H9 (cell line): ENCODE results near the gene ASCC3. TPM values are rescaled to one million over a fixed set of nuclear protein-coding genes. Genes with fewer than 3 reads are reported as not detected.

Experiments used
- DNase-seq: peaks from one replicate; pipeline ENCODE4 v3.0.0-alpha.2; 2017
- H2AFZ ChIP-seq: one replicate; pipeline ENCODE4 v1.6.1; 2013; ENCODE audit warnings: mild to moderate bottlenecking, low read length, control low read depth, moderate library complexity
- H2AK5ac ChIP-seq: 2 replicates; pipeline ENCODE4 v1.6.1; 2013; ENCODE audit warnings: low read length, control low read depth, mixed read lengths; ENCODE audit not compliant: insufficient read length
- H2BK120ac ChIP-seq: one replicate; pipeline ENCODE4 v1.6.1; 2013; ENCODE audit warnings: low read depth, mild to moderate bottlenecking, low read length, control low read depth, inconsistent platforms; ENCODE audit not compliant: poor library complexity, severe bottlenecking
- H2BK12ac ChIP-seq: 2 replicates; pipeline ENCODE4 v1.6.1; 2013; ENCODE audit warnings: low read length, control low read depth, mixed read lengths, low read depth; ENCODE audit not compliant: insufficient read length
- H2BK15ac ChIP-seq: 2 replicates; pipeline ENCODE4 v1.6.1; 2013; ENCODE audit warnings: low read depth, low read length, control low read depth
- H2BK20ac ChIP-seq: one replicate; pipeline ENCODE4 v1.6.1; 2013; ENCODE audit warnings: low read depth, mild to moderate bottlenecking, low read length, control low read depth, inconsistent platforms; ENCODE audit not compliant: poor library complexity, severe bottlenecking
- H2BK5ac ChIP-seq: 2 replicates; pipeline ENCODE4 v1.6.1; 2013; ENCODE audit warnings: low read length, control low read depth, mixed read lengths; ENCODE audit not compliant: insufficient read length
- H3K14ac ChIP-seq: 2 replicates; pipeline ENCODE4 v1.6.1; 2013; ENCODE audit warnings: low read length, control low read depth; ENCODE audit not compliant: insufficient read depth
- H3K18ac ChIP-seq: 2 replicates; pipeline ENCODE4 v1.6.1; 2013; ENCODE audit warnings: low read depth, mild to moderate bottlenecking, mixed read lengths, low read length, control low read depth; ENCODE audit not compliant: insufficient read length
- H3K23ac ChIP-seq: 2 replicates; pipeline ENCODE4 v1.6.1; 2013; ENCODE audit warnings: low read length, control low read depth, mixed read lengths, low read depth; ENCODE audit not compliant: insufficient read length
- H3K23me2 ChIP-seq: 2 replicates; pipeline ENCODE4 v1.6.1; 2013; ENCODE audit warnings: low read depth, mild to moderate bottlenecking, mixed read lengths, low read length, control low read depth; ENCODE audit not compliant: insufficient read length, poor library complexity, severe bottlenecking
- H3K27ac ChIP-seq: 2 replicates; pipeline ENCODE4 v1.5.1; 2013; ENCODE audit warnings: low read length, control low read depth, mixed read lengths, low read depth; ENCODE audit not compliant: insufficient read length
- H3K27me3 ChIP-seq: 2 replicates; pipeline ENCODE4 v1.6.1; 2013; ENCODE audit warnings: low read length, control low read depth, inconsistent platforms; ENCODE audit not compliant: insufficient read depth
- H3K4ac ChIP-seq: 2 replicates; pipeline ENCODE4 v1.6.1; 2013; ENCODE audit warnings: low read depth, mild to moderate bottlenecking, control low read depth, inconsistent platforms, low read length, moderate library complexity
- H3K4me1 ChIP-seq: 2 replicates; pipeline ENCODE4 v1.6.1; 2013; ENCODE audit warnings: low read length, control low read depth, inconsistent platforms; ENCODE audit not compliant: insufficient read depth
- H3K4me2 ChIP-seq: 2 replicates; pipeline ENCODE4 v1.6.1; 2013; ENCODE audit warnings: low read length, control low read depth, mixed read lengths; ENCODE audit not compliant: insufficient read length, insufficient read depth
- H3K56ac ChIP-seq: 2 replicates; pipeline ENCODE4 v1.6.1; 2013; ENCODE audit warnings: low read depth, mild to moderate bottlenecking, mixed read lengths, low read length, control low read depth; ENCODE audit not compliant: insufficient read length
- H3K79me1 ChIP-seq: 2 replicates; pipeline ENCODE4 v1.6.1; 2013; ENCODE audit warnings: low read depth, mild to moderate bottlenecking, moderate library complexity, low read length, control low read depth, inconsistent platforms; ENCODE audit not compliant: insufficient read depth, poor library complexity, severe bottlenecking
- H3K79me2 ChIP-seq: 2 replicates; pipeline ENCODE4 v1.6.1; 2013; ENCODE audit warnings: low read length, control low read depth, inconsistent platforms; ENCODE audit not compliant: insufficient read depth
- H3K9ac ChIP-seq: 2 replicates; pipeline ENCODE4 v1.6.1; 2013; ENCODE audit warnings: low read length, control low read depth, mixed read lengths; ENCODE audit not compliant: insufficient read length; ENCODE audit errors: extremely low read depth
- H3K9me3 ChIP-seq: one replicate; pipeline ENCODE4 v1.6.1; 2013; ENCODE audit warnings: low read depth, low read length, inconsistent platforms; ENCODE audit not compliant: control insufficient read depth
- H3T11ph ChIP-seq: one replicate; pipeline ENCODE4 v1.6.1; 2013; ENCODE audit warnings: mild to moderate bottlenecking, low read length, control low read depth, inconsistent platforms
- H4K20me1 ChIP-seq: one replicate; pipeline ENCODE4 v1.6.1; 2013; ENCODE audit not compliant: control insufficient read depth, insufficient read length, insufficient read depth
- H4K5ac ChIP-seq: 2 replicates; pipeline ENCODE4 v1.6.1; 2013; ENCODE audit warnings: low read depth, mild to moderate bottlenecking, mixed read lengths, low read length, control low read depth; ENCODE audit not compliant: insufficient read length
- H4K8ac ChIP-seq: replicated peaks from 2 replicates; pipeline ENCODE4 v1.6.1; 2013; ENCODE audit warnings: low read length, control low read depth, mixed read lengths, low read depth; ENCODE audit not compliant: insufficient read length
- H4K91ac ChIP-seq: 2 replicates; pipeline ENCODE4 v1.6.1; 2013; ENCODE audit warnings: low read depth, mild to moderate bottlenecking, moderate library complexity, mixed read lengths, low read length, control low read depth; ENCODE audit not compliant: insufficient read length
- H3K27ac Mint-ChIP-seq, 3 experiments: 2 replicates in 2 of 3; 3 replicates in 1 of 3; pipeline ENCODE4 v1.8.0; 2020 to 2021; ENCODE audit warnings: mixed read lengths in 3 of 3, mild to moderate bottlenecking in 1 of 3, moderate library complexity in 1 of 3
- H3K27me3 Mint-ChIP-seq: 2 replicates; pipeline ENCODE4 v1.8.0; 2021; ENCODE audit warnings: low read depth, mild to moderate bottlenecking, moderate library complexity, mixed read lengths
- H3K36me3 Mint-ChIP-seq, 3 experiments: 2 replicates in 2 of 3; 3 replicates in 1 of 3; pipeline ENCODE4 v1.8.0; 2020 to 2021; ENCODE audit warnings: low read depth in 3 of 3, mixed read lengths in 3 of 3; ENCODE audit not compliant: insufficient read depth in 1 of 3
- H3K4me1 Mint-ChIP-seq, 2 experiments: 2 replicates each; pipeline ENCODE4 v1.8.0; 2020; ENCODE audit warnings: mixed read lengths in 2 of 2
- H3K4me3 Mint-ChIP-seq, 2 experiments: 2 replicates in 1 of 2; 3 replicates in 1 of 2; pipeline ENCODE4 v1.8.0; 2020 to 2021; ENCODE audit warnings: mild to moderate bottlenecking in 2 of 2, mixed read lengths in 2 of 2, moderate library complexity in 1 of 2
- H3K9me3 Mint-ChIP-seq, 2 experiments: 2 replicates in 1 of 2; 3 replicates in 1 of 2; pipeline ENCODE4 v1.8.0; 2020; ENCODE audit warnings: mild to moderate bottlenecking in 2 of 2, mixed read lengths in 2 of 2, moderate library complexity in 1 of 2
- total RNA-seq: library from RNA; stranded (reverse); gene quantifications from 2 replicates; pipeline ENCODE4 v1.2.1, GENCODE V29; 2021
- TF ChIP-seq, protein P1 (sequence below): fragments of 200-600 bp; sonication (generic); conservative IDR thresholded peaks from 3 replicates; pipeline ENCODE4 v1.8.0; 2021; ENCODE audit warnings: antibody characterized with exemption, mild to moderate bottlenecking

The ASCC3 gene
- total RNA-seq, 1 experiment from 2014 or later, result 63.8 TPM

DNA sequence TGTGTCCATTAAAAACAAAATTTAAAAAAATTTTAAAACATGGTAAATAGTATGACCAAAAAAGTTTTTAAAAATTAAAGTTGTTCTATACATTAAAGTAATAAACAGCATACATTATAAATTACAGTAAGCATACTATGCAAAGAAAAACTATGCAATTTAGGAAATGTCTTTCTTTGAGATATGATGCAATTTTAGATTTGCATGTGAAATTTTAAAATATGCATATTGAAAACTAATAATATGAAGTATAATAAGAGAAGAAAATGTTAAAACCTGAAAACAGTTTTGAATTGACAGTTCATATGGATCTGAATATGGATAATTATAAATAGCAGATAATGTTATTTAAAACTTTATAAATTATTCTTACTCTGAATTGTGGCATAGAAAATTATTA lies 43.1 kb downstream of the ASCC3 start:
- no peak overlapping the region for H3K9ac ChIP-seq
- H3K27me3 Mint-ChIP-seq, result no peaks in the 10 kb centered on the region
- H3K4me3 Mint-ChIP-seq, result no peak overlapping the region
- no peak overlapping the region for H3K23ac ChIP-seq
- H4K5ac ChIP-seq, result no peak overlapping the region
- H2BK120ac ChIP-seq, result no peak overlapping the region
- no peak overlapping the region for H4K8ac ChIP-seq
- H4K91ac ChIP-seq, result no peak overlapping the region
- H2BK12ac ChIP-seq, result no peak overlapping the region
- peaks cover 2 to 5% (median 4%) of the 10 kb centered on the region in 3 experiments; a peak in 4 of 7 replicates for H3K36me3 Mint-ChIP-seq
- TF ChIP-seq, protein P1, sequence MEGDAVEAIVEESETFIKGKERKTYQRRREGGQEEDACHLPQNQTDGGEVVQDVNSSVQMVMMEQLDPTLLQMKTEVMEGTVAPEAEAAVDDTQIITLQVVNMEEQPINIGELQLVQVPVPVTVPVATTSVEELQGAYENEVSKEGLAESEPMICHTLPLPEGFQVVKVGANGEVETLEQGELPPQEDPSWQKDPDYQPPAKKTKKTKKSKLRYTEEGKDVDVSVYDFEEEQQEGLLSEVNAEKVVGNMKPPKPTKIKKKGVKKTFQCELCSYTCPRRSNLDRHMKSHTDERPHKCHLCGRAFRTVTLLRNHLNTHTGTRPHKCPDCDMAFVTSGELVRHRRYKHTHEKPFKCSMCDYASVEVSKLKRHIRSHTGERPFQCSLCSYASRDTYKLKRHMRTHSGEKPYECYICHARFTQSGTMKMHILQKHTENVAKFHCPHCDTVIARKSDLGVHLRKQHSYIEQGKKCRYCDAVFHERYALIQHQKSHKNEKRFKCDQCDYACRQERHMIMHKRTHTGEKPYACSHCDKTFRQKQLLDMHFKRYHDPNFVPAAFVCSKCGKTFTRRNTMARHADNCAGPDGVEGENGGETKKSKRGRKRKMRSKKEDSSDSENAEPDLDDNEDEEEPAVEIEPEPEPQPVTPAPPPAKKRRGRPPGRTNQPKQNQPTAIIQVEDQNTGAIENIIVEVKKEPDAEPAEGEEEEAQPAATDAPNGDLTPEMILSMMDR, result no peak
- H3K27ac Mint-ChIP-seq, result no peak overlapping the region
- H3K27me3 ChIP-seq, result no peaks in the 10 kb centered on the region
- no peaks in the 10 kb centered on the region; the same call in 1 of the 2 replicates for H3K4me1 ChIP-seq
- no peak overlapping the region for H3K14ac ChIP-seq
- no peak for DNase-seq
- no peak overlapping the region for H2AFZ ChIP-seq
- H3K79me1 ChIP-seq, result no peaks in the 10 kb centered on the region
- H2BK15ac ChIP-seq, result no peak overlapping the region
- no peak overlapping the region for H3K18ac ChIP-seq
- H3K4ac ChIP-seq, result no peak overlapping the region
- H3K79me2 ChIP-seq, result no peaks in the 10 kb centered on the region; the same call in 1 of the 2 replicates
- H2BK5ac ChIP-seq, result no peak overlapping the region
- H3K56ac ChIP-seq, result no peak overlapping the region
- H4K20me1 ChIP-seq, result no peaks in the 10 kb centered on the region
- no peak overlapping the region for H2BK20ac ChIP-seq
- no peak overlapping the region for H2AK5ac ChIP-seq
- no peaks in the 10 kb centered on the region for H3K23me2 ChIP-seq
- no peak overlapping the region for H3K27ac ChIP-seq
- H3K4me2 ChIP-seq, result no peak overlapping the region
- H3K4me1 Mint-ChIP-seq, result peaks cover 21 to 22% of the 10 kb centered on the region in 2 experiments
- H3T11ph ChIP-seq, result no peak overlapping the region
- no peaks in the 10 kb centered on the region; a peak in 1 of 5 replicates for H3K9me3 Mint-ChIP-seq
- H3K9me3 ChIP-seq, result no peaks in the 10 kb centered on the region
